GM12878 (cell line): ENCODE data around the gene CIRBP. TPM values are rescaled to one million over a fixed set of nuclear protein-coding genes. Genes with fewer than 3 reads are reported as not detected.

ENCODE experiments used
- ATAC-seq: fragments of 200-7000 bp; cut with Tn5 transposase; 3 replicates; pipeline ENCODE4 v1.9.1; 2020; ENCODE audit warnings: mild to moderate bottlenecking, moderate library complexity
- BruUV-seq: library from RNA; stranded (reverse); fragments of 400-500 nt; replicated peaks from 2 replicates; lab custom pipeline; 2021; lab: Mats Ljungman, UMichigan
- CTCF ChIA-PET: fragments of 300-600 bp; sonication (Branson Sonifier 250); formaldehyde crosslinking; extraction: SDS; loops from one replicate; lab custom pipeline; 2021; ENCODE audit warnings: inconsistent platforms; lab: Yijun Ruan, JAX
- POLR2A ChIA-PET: fragments of 350-600 bp; formaldehyde crosslinking; extraction: SDS; loops from one replicate; lab custom pipeline; 2021; ENCODE audit warnings: inconsistent platforms; lab: Charles Lee
- RAD21 ChIA-PET: fragments of 300-600 bp; sonication (Branson Sonifier 250); formaldehyde crosslinking; loops from one replicate; lab custom pipeline; 2023; ENCODE audit warnings: antibody characterized with exemption; ENCODE audit not compliant: unreplicated experiment; lab: Charles Lee
- SMC1A ChIA-PET: fragments of 300-600 bp; sonication (Branson Sonifier 250); formaldehyde crosslinking; loops from one replicate; lab custom pipeline; 2023; ENCODE audit not compliant: unreplicated experiment, uncharacterized antibody; lab: Charles Lee
- DNase-seq: peaks from one replicate; pipeline ENCODE4 v3.0.0-alpha.2; 2011; ENCODE audit warnings: low read depth, low spot score
- FAIRE-seq: peaks from 3 replicates; lab custom pipeline; 2011; peaks lifted over from hg19 to GRCh38; lab: Jason Lieb, UNC
- H2AFZ ChIP-seq: 2 replicates; pipeline ENCODE4 v1.6.0; 2011; ENCODE audit warnings: low read depth, low read length, control low read depth; ENCODE audit not compliant: control insufficient read depth
- H3K27ac ChIP-seq: 2 replicates; pipeline ENCODE4 v1.5.1; 2011; ENCODE audit warnings: control low read depth; ENCODE audit not compliant: control insufficient read depth, insufficient read depth
- H3K27me3 ChIP-seq, 2 experiments: replicated peaks in 1 of 2; 2 replicates each; pipeline versions ENCODE4 v1.6.0 to v1.6.1; 2011; ENCODE audit warnings: low read length in 1 of 2; ENCODE audit not compliant: control insufficient read depth in 2 of 2, insufficient read depth in 2 of 2
- H3K36me3 ChIP-seq, 2 experiments: 2 replicates each; pipeline ENCODE4 v1.5.1; 2011; ENCODE audit warnings: low read length in 1 of 2; ENCODE audit not compliant: control insufficient read depth in 2 of 2, insufficient read depth in 2 of 2
- H3K4me1 ChIP-seq: 2 replicates; pipeline ENCODE4 v1.6.1; 2011; ENCODE audit warnings: mild to moderate bottlenecking, low read length, moderate library complexity, mixed read lengths; ENCODE audit not compliant: control insufficient read depth, insufficient read depth
- H3K4me2 ChIP-seq: 2 replicates; pipeline ENCODE4 v1.6.0; 2011; ENCODE audit warnings: control low read depth; ENCODE audit not compliant: control insufficient read depth, insufficient read depth
- H3K4me3 ChIP-seq: fragments of 200-600 bp; sonication (generic); 2 replicates; pipeline ENCODE4 v1.5.1; 2016
- H3K79me2 ChIP-seq: 2 replicates; pipeline ENCODE4 v1.6.0; 2011; ENCODE audit warnings: low read length; ENCODE audit not compliant: control insufficient read depth, insufficient read depth
- H3K9ac ChIP-seq: 2 replicates; pipeline ENCODE4 v1.8.0; 2011; ENCODE audit warnings: low read length, control low read depth, mixed read lengths; ENCODE audit not compliant: control insufficient read depth, insufficient read depth
- H3K9me3 ChIP-seq: replicated peaks from 3 replicates; pipeline ENCODE4 v1.5.1; 2011; ENCODE audit warnings: mild to moderate bottlenecking, low read length; ENCODE audit not compliant: control insufficient read depth, insufficient read depth
- H4K20me1 ChIP-seq: 2 replicates; pipeline ENCODE4 v1.6.0; 2011; ENCODE audit not compliant: control insufficient read depth, insufficient read depth
- BHLHE40 ChIP-seq, 2 experiments: fragments of 450-650 bp in 1 of 2; IDR thresholded peaks; 2 replicates each; pipeline ENCODE4 v1.6.1; 2011 to 2017; ENCODE audit warnings: low read depth in 2 of 2, borderline replicate concordance in 1 of 2, improper control_type of control experiment in 1 of 2, low read length in 1 of 2, mild to moderate bottlenecking in 1 of 2
- BMI1 ChIP-seq: fragments of 450-650 bp; IDR thresholded peaks from 2 replicates; pipeline ENCODE4 v1.6.1; 2016; ENCODE audit warnings: mild to moderate bottlenecking, moderate library complexity, borderline replicate concordance
- DPF2 ChIP-seq: fragments of 450-650 bp; IDR thresholded peaks from 2 replicates; pipeline ENCODE4 v1.6.1; 2017; ENCODE audit warnings: mild to moderate bottlenecking
- E2F4 ChIP-seq: IDR thresholded peaks from 2 replicates; pipeline ENCODE4 v1.6.1; 2012; ENCODE audit warnings: low read depth, low read length, improper control_type of control experiment
- ETV6 ChIP-seq, 2 experiments: fragments of 450-650 bp in 1 of 2; IDR thresholded peaks in 1 of 2; conservative IDR thresholded peaks in 1 of 2; 2 replicates each; pipeline ENCODE4 v1.6.1; 2014; ENCODE audit warnings: antibody characterized with exemption in 1 of 2, borderline replicate concordance in 1 of 2, low read depth in 1 of 2, mild to moderate bottlenecking in 1 of 2, moderate library complexity in 1 of 2
- EZH2 ChIP-seq: IDR thresholded peaks from 2 replicates; pipeline ENCODE4 v1.6.1; 2012; ENCODE audit warnings: low read depth, mild to moderate bottlenecking, control low read depth, inconsistent platforms, low read length, borderline replicate concordance; ENCODE audit not compliant: control insufficient read depth
- HDGF ChIP-seq: fragments of 450-650 bp; IDR thresholded peaks from 2 replicates; pipeline ENCODE4 v1.6.1; 2016; ENCODE audit warnings: antibody characterized with exemption
- HSF1 ChIP-seq: fragments of 150-350 bp; IDR thresholded peaks from 2 replicates; pipeline ENCODE4 v1.6.1; 2014; ENCODE audit warnings: mild to moderate bottlenecking, low read depth, low read length
- IKZF1 ChIP-seq: fragments of 450-650 bp; conservative IDR thresholded peaks from 2 replicates; pipeline ENCODE4 v1.6.1; 2017; ENCODE audit warnings: antibody characterized with exemption, mild to moderate bottlenecking
- IRF4 ChIP-seq: IDR thresholded peaks from 2 replicates; pipeline ENCODE4 v1.6.1; 2011; ENCODE audit warnings: low read depth, low read length
- LARP7 ChIP-seq: fragments of 450-650 bp; IDR thresholded peaks from 2 replicates; pipeline ENCODE4 v1.6.1; 2017; ENCODE audit warnings: mild to moderate bottlenecking
- MAX ChIP-seq: IDR thresholded peaks from 2 replicates; pipeline ENCODE4 v1.6.1; 2012; ENCODE audit warnings: low read depth, low read length, improper control_type of control experiment
- PKNOX1 ChIP-seq: fragments of 450-650 bp; IDR thresholded peaks from 2 replicates; pipeline ENCODE4 v1.6.1; 2016; ENCODE audit warnings: mild to moderate bottlenecking
- POLR2A ChIP-seq: IDR thresholded peaks from 2 replicates; pipeline ENCODE4 v1.6.1; 2011; ENCODE audit warnings: low read depth, mild to moderate bottlenecking, low read length
- POLR2AphosphoS5 ChIP-seq: IDR thresholded peaks from 2 replicates; pipeline ENCODE4 v1.6.1; 2011; ENCODE audit warnings: mild to moderate bottlenecking, low read length, inconsistent platforms
- POU2F2 ChIP-seq: IDR thresholded peaks from 3 replicates; pipeline ENCODE4 v1.6.1; 2011; ENCODE audit warnings: low read depth, mild to moderate bottlenecking, low read length, borderline replicate concordance
- RB1 ChIP-seq: fragments of 450-650 bp; formaldehyde crosslinking; IDR thresholded peaks from 2 replicates; pipeline ENCODE4 v1.6.1; 2017; ENCODE audit warnings: mild to moderate bottlenecking, borderline replicate concordance
- SMC3 ChIP-seq: IDR thresholded peaks from 2 replicates; pipeline ENCODE4 v1.6.1; 2011; ENCODE audit warnings: low read length, improper control_type of control experiment, borderline replicate concordance
- ZNF384 ChIP-seq: IDR thresholded peaks from 2 replicates; pipeline ENCODE4 v1.6.1; 2012; ENCODE audit warnings: low read depth, mild to moderate bottlenecking, low read length, improper control_type of control experiment, borderline replicate concordance
- ZSCAN29 ChIP-seq: fragments of 450-650 bp; IDR thresholded peaks from 2 replicates; pipeline ENCODE4 v1.6.1; 2017; ENCODE audit warnings: mild to moderate bottlenecking, moderate library complexity
- WGBS: methylation state at CpG from one replicate; pipeline ENCODE4 v1.1.6; 2016; ENCODE audit warnings: low lambda C conversion rate; ENCODE audit not compliant: insufficient replicate concordance, insufficient coverage; ENCODE audit errors: missing lambda C conversion rate; 5-methylcytosine and 5-hydroxymethylcytosine counted together
- in situ Hi-C: fragments of 300-500 bp; cut with MboI; formaldehyde crosslinking; loops from 9 replicates; pipeline ENCODE4 v1.14.3; 2018; ENCODE audit warnings: mixed read lengths
- intact Hi-C: fragments of 100-400 bp; cut with micrococcal nuclease; formaldehyde crosslinking; loops from one replicate; pipeline ENCODE4 v1.14.2; 2022; ENCODE audit not compliant: unreplicated experiment
- polyA plus RNA-seq, 11 experiments: library from polyadenylated mRNA; depleted of rRNA in 4 of 11; unstranded in 6 of 11; stranded (reverse) in 5 of 11; fragments of >200 nt; fragmentation: Nextera tagmentation in 4 of 11; fragmentation: Illumina TruSeq in 1 of 11; extraction: Ambion mirVana in 4 of 11; extraction: Trizol in 1 of 11; gene quantifications; 1 replicate in 1 of 11; 2 replicates in 10 of 11; pipeline versions ENCODE4 v1.2.1 to v1.2.3, GENCODE V29; 2011 to 2016; ENCODE audit warnings: inconsistent platforms in 2 of 11, missing spikeins in 2 of 11, low read depth in 1 of 11
- total RNA-seq, 4 experiments: library from RNA; depleted of rRNA in 3 of 4; stranded (reverse); fragments of >200 nt in 3 of 4; fragmentation: Illumina TruSeq in 1 of 4; extraction: Trizol in 1 of 4; gene quantifications; 2 replicates each; pipeline versions ENCODE4 v1.2.1 to v1.2.3, GENCODE V29; 2013 to 2021

Gene CIRBP
- total and polyA plus RNA-seq, 10 of the 15 experiments (the other 5 are each of a cell fraction or from before 2014, with no cell fraction given) = 27.6 to 335 (median 229) TPM

- in situ Hi-C loops = no loop called here
- ChIA-PET RAD21 (interaction anchor here (2.9 kb wide), 1 partner anchor 15 kb away, joined by 47 read pairs; no protein-coding TSS in a partner anchor), POLR2A (interaction anchor here (1.0 to 2.9 kb wide), 4 partner anchors 9 to 17 kb away, joined by 4 to 22 read pairs (median 5); partner anchors contain the start of gene CIRBP), SMC1A (no interaction called here), CTCF (interaction anchor here (1.3 kb wide), 1 partner anchor 15 kb away, joined by 9 read pairs; no protein-coding TSS in a partner anchor)
- H3K27ac ChIP-seq = peak overlapping the region; percentile 72
- H3K79me2 ChIP-seq = peaks cover 55% of the 10 kb centered on the region
- H3K36me3 ChIP-seq = peaks cover 14 to 23% of the 10 kb centered on the region in 2 experiments; a peak in 3 of 4 replicates
- H3K9ac ChIP-seq = peak overlapping the region; percentile 86
- intact Hi-C loops = no loop called here
- BruUV-seq = TSS peak; percentile 76
- H4K20me1 ChIP-seq = no peaks in the 10 kb centered on the region
- H2AFZ ChIP-seq = no peak overlapping the region
- DNase-seq = no peak
- H3K4me1 ChIP-seq = peaks cover 10% of the 10 kb centered on the region
- under 1% methylated on average over 39 of the region's 41 CpGs for WGBS
- H3K4me2 ChIP-seq = peak overlapping the region; percentile 53
- no peaks in the 10 kb centered on the region for H3K9me3 ChIP-seq
- H3K4me3 ChIP-seq = peak overlapping the region; percentile 91
- peak; percentile 12 for ATAC-seq
- FAIRE-seq = peak; percentile 27
- no peaks in the 10 kb centered on the region for H3K27me3 ChIP-seq
- peak; percentile 60 for TF ChIP-seq POLR2A
- peak; percentile 10; the same call in 1 of the 3 replicates for TF ChIP-seq POU2F2
- no peak for TF ChIP-seq ETV6 (conservative IDR thresholded peaks at IDR 0.05 in 1 of 2, IDR thresholded peaks at IDR 0.05 in 1 of 2; ENCODE audit: borderline replicate concordance in 1 of 2, low read depth in 1 of 2)
- TF ChIP-seq RB1 = no peak
- peak; percentile 80; the same call in 1 of the 2 replicates for TF ChIP-seq HDGF
- TF ChIP-seq MAX = 0 out of 2 replicates have a peak, but pooled peaks have one; percentile 21
- TF ChIP-seq LARP7 = 0 out of 2 replicates have a peak, but pooled peaks have one; percentile 15
- no peak for TF ChIP-seq HSF1
- TF ChIP-seq BHLHE40 (IDR thresholded peaks at IDR 0.05; ENCODE audit: borderline replicate concordance in 1 of 2, low read depth in 2 of 2, low read length in 1 of 2) = 0 out of 4 replicates have a peak, but pooled peaks of 1 of the 2 experiments have one; percentile 7
- no peak for TF ChIP-seq PKNOX1
- no peak for TF ChIP-seq ZSCAN29
- no peak for TF ChIP-seq ZNF384
- TF ChIP-seq IKZF1 = peak; percentile 59
- no peak for TF ChIP-seq EZH2
- peak; percentile 68 for TF ChIP-seq POLR2AphosphoS5
- no peak for TF ChIP-seq E2F4
- TF ChIP-seq DPF2 = no peak
- TF ChIP-seq BMI1 = no peak
- no peak for TF ChIP-seq IRF4
- TF ChIP-seq SMC3 = no peak
Measured at GRCh38 chr19:1251330-1252220, 17.6 kb upstream of the CIRBP start.
